ENCODE measurements around the gene CAPZB.

CAPZB gene

GRCh38 chr1:19426294-19427086 lies 58.8 kb downstream of the CAPZB start:
- no peak for DNase-seq

- DNase-seq: no peak
Measured at GRCh38 chr1:19425646-19426239, 59.6 kb downstream of the CAPZB start.

- no peak for DNase-seq
Measured at GRCh38 chr1:19424651-19425570, 60.4 kb downstream of the CAPZB start.

GRCh38 chr1:19423130-19423529 lies 62.2 kb downstream of the CAPZB start:
- DNase-seq: no peak

- no peak for DNase-seq
Measured at GRCh38 chr1:19421365-19421764, 64.0 kb downstream of the CAPZB start.

GRCh38 chr1:19420606-19421005 lies 64.7 kb downstream of the CAPZB start:
- no peak for DNase-seq

- DNase-seq: no peak
Measured at GRCh38 chr1:19419691-19420090, 65.6 kb downstream of the CAPZB start.

GRCh38 chr1:19418503-19418971 lies 66.8 kb downstream of the CAPZB start:
- no peak for DNase-seq

- no peak for DNase-seq
Measured at GRCh38 chr1:19416921-19417470, 68.3 kb downstream of the CAPZB start.

- DNase-seq: no peak
Measured at GRCh38 chr1:19416145-19416544, 69.2 kb downstream of the CAPZB start.

- no peak for DNase-seq
Measured at GRCh38 chr1:19414515-19415121, 70.7 kb downstream of the CAPZB start.

GRCh38 chr1:19413999-19414398 lies 71.3 kb downstream of the CAPZB start:
- no peak for DNase-seq

GRCh38 chr1:19412654-19413053 lies 72.7 kb downstream of the CAPZB start:
- no peak for DNase-seq

- DNase-seq: no peak
Measured at GRCh38 chr1:19411612-19412011, 73.7 kb downstream of the CAPZB start.

GRCh38 chr1:19410393-19410792 lies 74.9 kb downstream of the CAPZB start:
- DNase-seq: no peak

- DNase-seq: no peak
Measured at GRCh38 chr1:19409477-19410341, 75.6 kb downstream of the CAPZB start.

- no peak for DNase-seq
Measured at GRCh38 chr1:19407494-19408096, 77.7 kb downstream of the CAPZB start.

- DNase-seq: no peak
Measured at GRCh38 chr1:19406680-19407079, 78.7 kb downstream of the CAPZB start.

- no peak for DNase-seq
Measured at GRCh38 chr1:19405761-19406487, 79.4 kb downstream of the CAPZB start.

GRCh38 chr1:19405195-19405760 lies 80.1 kb downstream of the CAPZB start:
- no peak for DNase-seq

All from NCI-H1048 (cell line).